Gastrocnemius medialis (tissue), 4 donors: ENCODE results near the gene DLL4.

ENCODE experiments used
- POLR2A ChIP-seq, 2 donors: fragments of 450-650 bp; IDR thresholded peaks; one replicate each; pipeline ENCODE4 v1.6.1; 2017; ENCODE audit warnings: antibody characterized with exemption in 2 of 2, mild to moderate bottlenecking in 2 of 2, moderate library complexity in 2 of 2
- TF ChIP-seq, protein P1 (sequence below), 5 experiments: fragments of 450-650 bp in 3 of 5; fragments of 200-600 bp in 2 of 5; sonication (generic) in 2 of 5; IDR thresholded peaks in 4 of 5; conservative IDR thresholded peaks in 1 of 5; 1 replicate in 4 of 5; 2 replicates in 1 of 5; pipeline ENCODE4 v1.5.1; 2016 to 2019; ENCODE audit warnings: antibody characterized with exemption in 5 of 5, mild to moderate bottlenecking in 3 of 5, moderate library complexity in 3 of 5

DNA sequence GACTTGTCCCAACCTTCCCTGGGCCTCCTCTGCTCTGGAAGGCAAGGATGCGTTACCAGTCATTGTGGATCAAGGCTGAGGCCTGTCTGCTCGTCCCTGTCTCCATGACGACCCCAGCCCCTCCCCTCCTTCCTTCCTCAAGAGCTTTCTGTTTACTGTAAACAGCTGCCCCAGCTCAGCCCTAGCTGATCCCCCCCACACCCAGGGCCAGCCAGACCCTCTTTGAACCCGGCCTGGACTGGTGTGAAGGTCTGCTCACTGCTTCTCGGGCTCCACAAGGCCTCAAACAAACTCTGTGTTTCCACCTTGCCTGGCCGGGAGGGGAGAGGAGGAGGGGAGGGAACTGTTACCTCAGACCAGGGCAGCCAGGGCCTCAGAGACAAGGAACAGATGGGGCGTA, 18.0 kb upstream of the DLL4 start:
- TF ChIP-seq, protein P1, sequence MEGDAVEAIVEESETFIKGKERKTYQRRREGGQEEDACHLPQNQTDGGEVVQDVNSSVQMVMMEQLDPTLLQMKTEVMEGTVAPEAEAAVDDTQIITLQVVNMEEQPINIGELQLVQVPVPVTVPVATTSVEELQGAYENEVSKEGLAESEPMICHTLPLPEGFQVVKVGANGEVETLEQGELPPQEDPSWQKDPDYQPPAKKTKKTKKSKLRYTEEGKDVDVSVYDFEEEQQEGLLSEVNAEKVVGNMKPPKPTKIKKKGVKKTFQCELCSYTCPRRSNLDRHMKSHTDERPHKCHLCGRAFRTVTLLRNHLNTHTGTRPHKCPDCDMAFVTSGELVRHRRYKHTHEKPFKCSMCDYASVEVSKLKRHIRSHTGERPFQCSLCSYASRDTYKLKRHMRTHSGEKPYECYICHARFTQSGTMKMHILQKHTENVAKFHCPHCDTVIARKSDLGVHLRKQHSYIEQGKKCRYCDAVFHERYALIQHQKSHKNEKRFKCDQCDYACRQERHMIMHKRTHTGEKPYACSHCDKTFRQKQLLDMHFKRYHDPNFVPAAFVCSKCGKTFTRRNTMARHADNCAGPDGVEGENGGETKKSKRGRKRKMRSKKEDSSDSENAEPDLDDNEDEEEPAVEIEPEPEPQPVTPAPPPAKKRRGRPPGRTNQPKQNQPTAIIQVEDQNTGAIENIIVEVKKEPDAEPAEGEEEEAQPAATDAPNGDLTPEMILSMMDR (IDR thresholded peaks at IDR 0.05 in 4 of 5, conservative IDR thresholded peaks at IDR 0.05 in 1 of 5), result no peak
- TF ChIP-seq POLR2A (IDR thresholded peaks at IDR 0.05), result no peak
